ENCODE data around the gene PDE10A.

The PDE10A gene

DNA sequence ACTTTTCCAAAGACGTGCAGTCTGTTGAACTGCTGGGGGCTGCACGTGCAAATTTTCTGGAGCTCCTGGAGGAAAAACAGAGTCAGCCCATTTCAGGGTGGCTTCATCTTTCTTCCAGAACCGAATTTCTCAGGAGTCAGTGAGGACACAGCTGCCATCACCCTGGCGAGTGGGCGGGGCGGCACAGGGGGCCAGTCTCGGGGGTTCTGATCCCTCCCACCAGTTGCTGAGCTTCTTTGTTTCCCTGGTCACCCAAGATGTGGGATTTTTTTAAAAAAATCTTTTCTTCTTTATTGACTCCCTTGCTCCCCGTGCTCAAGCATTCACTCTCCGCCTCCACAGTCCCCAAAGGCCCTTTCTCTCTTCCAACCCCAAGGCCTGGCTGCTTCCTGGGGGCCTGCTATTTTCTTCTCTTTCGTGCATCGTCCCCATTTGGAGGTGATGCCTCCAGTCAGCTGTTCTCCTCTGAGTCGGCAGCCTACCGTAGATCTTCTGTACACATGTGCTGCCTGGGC, 362.6 kb downstream of the PDE10A start (continued):
- TF ChIP-seq, protein P1, sequence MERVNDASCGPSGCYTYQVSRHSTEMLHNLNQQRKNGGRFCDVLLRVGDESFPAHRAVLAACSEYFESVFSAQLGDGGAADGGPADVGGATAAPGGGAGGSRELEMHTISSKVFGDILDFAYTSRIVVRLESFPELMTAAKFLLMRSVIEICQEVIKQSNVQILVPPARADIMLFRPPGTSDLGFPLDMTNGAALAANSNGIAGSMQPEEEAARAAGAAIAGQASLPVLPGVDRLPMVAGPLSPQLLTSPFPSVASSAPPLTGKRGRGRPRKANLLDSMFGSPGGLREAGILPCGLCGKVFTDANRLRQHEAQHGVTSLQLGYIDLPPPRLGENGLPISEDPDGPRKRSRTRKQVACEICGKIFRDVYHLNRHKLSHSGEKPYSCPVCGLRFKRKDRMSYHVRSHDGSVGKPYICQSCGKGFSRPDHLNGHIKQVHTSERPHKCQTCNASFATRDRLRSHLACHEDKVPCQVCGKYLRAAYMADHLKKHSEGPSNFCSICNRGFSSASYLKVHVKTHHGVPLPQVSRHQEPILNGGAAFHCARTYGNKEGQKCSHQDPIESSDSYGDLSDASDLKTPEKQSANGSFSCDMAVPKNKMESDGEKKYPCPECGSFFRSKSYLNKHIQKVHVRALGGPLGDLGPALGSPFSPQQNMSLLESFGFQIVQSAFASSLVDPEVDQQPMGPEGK (CRISPR knock-in tag; IDR thresholded peaks at IDR 0.05; ENCODE audit: borderline replicate concordance), result no peak
- TF ChIP-seq OSR1 (CRISPR knock-in tag; IDR thresholded peaks at IDR 0.05) (no peak), RARB (CRISPR knock-in tag; IDR thresholded peaks at IDR 0.05) (no peak), TOX (CRISPR knock-in tag; IDR thresholded peaks at IDR 0.05; ENCODE audit: borderline replicate concordance) (no peak)
- TF ChIP-seq, protein P2, sequence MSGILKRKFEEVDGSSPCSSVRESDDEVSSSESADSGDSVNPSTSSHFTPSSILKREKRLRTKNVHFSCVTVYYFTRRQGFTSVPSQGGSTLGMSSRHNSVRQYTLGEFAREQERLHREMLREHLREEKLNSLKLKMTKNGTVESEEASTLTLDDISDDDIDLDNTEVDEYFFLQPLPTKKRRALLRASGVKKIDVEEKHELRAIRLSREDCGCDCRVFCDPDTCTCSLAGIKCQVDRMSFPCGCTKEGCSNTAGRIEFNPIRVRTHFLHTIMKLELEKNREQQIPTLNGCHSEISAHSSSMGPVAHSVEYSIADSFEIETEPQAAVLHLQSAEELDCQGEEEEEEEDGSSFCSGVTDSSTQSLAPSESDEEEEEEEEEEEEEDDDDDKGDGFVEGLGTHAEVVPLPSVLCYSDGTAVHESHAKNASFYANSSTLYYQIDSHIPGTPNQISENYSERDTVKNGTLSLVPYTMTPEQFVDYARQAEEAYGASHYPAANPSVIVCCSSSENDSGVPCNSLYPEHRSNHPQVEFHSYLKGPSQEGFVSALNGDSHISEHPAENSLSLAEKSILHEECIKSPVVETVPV (CRISPR knock-in tag; IDR thresholded peaks at IDR 0.05), result no peak

DNA sequence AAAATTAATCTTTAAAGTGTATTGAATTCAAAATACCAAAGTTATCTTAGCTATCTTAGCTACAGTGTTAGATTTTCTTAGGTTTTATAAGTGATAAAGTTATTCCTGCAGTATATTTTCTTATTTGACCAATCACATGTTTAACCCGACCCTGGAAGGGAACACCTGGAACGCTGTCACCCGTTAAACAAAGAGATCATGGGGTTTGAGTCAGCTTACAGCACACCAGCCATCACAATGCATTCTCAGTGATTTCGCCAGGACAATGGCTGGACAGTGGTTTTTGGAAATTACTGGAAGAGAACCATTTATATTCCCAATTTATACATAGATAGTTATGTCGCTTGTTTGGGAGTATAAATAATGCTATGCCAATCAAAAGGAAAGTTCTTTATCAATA, 364.2 kb downstream of the PDE10A start:
- ATAC-seq, result no peak
- TF ChIP-seq ZNF565 (CRISPR knock-in tag; conservative IDR thresholded peaks at IDR 0.05; ENCODE audit: low read depth), result no peak

DNA sequence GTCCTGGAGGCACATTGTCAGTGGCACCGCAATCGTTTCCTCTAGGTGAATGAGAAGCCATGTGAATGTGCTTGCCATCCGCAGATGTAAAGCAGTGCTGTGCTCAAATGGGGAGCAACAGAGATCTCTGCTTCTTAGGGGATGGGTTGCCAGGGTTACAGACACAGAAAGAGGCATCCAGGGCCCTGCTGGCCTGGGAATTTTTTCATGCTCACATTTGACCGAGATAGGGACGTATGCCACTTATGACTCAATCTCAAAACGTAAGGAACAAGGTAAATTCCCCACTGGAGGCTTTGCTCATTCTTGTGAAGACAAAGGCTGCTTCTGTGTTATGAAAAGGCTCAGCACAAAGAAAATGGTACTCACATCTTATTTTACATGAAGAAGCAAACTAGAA, 364.6 kb downstream of the PDE10A start:
- TF ChIP-seq ZNF70 (CRISPR knock-in tag; IDR thresholded peaks at IDR 0.05) (no peak), OSR1 (CRISPR knock-in tag; IDR thresholded peaks at IDR 0.05) (no peak), CSDC2 (CRISPR knock-in tag; IDR thresholded peaks at IDR 0.05) (no peak), ZFP3 (CRISPR knock-in tag; IDR thresholded peaks at IDR 0.05) (no peak), TOX (CRISPR knock-in tag; IDR thresholded peaks at IDR 0.05; ENCODE audit: borderline replicate concordance) (no peak), ZFP30 (CRISPR knock-in tag; IDR thresholded peaks at IDR 0.05) (no peak), BACH2 (CRISPR knock-in tag; IDR thresholded peaks at IDR 0.05; ENCODE audit: borderline replicate concordance) (no peak), ZNF565 (CRISPR knock-in tag; conservative IDR thresholded peaks at IDR 0.05; ENCODE audit: low read depth) (no peak), ESRRG (CRISPR knock-in tag; IDR thresholded peaks at IDR 0.05) (no peak), TCF4 (CRISPR knock-in tag; IDR thresholded peaks at IDR 0.05; ENCODE audit: borderline replicate concordance) (no peak), RARB (CRISPR knock-in tag; IDR thresholded peaks at IDR 0.05) (no peak)
- TF ChIP-seq, protein P3, sequence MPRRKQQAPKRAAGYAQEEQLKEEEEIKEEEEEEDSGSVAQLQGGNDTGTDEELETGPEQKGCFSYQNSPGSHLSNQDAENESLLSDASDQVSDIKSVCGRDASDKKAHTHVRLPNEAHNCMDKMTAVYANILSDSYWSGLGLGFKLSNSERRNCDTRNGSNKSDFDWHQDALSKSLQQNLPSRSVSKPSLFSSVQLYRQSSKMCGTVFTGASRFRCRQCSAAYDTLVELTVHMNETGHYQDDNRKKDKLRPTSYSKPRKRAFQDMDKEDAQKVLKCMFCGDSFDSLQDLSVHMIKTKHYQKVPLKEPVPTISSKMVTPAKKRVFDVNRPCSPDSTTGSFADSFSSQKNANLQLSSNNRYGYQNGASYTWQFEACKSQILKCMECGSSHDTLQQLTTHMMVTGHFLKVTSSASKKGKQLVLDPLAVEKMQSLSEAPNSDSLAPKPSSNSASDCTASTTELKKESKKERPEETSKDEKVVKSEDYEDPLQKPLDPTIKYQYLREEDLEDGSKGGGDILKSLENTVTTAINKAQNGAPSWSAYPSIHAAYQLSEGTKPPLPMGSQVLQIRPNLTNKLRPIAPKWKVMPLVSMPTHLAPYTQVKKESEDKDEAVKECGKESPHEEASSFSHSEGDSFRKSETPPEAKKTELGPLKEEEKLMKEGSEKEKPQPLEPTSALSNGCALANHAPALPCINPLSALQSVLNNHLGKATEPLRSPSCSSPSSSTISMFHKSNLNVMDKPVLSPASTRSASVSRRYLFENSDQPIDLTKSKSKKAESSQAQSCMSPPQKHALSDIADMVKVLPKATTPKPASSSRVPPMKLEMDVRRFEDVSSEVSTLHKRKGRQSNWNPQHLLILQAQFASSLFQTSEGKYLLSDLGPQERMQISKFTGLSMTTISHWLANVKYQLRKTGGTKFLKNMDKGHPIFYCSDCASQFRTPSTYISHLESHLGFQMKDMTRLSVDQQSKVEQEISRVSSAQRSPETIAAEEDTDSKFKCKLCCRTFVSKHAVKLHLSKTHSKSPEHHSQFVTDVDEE (CRISPR knock-in tag; IDR thresholded peaks at IDR 0.05), result no peak
- TF ChIP-seq, protein P1 (CRISPR knock-in tag; IDR thresholded peaks at IDR 0.05; ENCODE audit: borderline replicate concordance), result no peak
- TF ChIP-seq, protein P4, sequence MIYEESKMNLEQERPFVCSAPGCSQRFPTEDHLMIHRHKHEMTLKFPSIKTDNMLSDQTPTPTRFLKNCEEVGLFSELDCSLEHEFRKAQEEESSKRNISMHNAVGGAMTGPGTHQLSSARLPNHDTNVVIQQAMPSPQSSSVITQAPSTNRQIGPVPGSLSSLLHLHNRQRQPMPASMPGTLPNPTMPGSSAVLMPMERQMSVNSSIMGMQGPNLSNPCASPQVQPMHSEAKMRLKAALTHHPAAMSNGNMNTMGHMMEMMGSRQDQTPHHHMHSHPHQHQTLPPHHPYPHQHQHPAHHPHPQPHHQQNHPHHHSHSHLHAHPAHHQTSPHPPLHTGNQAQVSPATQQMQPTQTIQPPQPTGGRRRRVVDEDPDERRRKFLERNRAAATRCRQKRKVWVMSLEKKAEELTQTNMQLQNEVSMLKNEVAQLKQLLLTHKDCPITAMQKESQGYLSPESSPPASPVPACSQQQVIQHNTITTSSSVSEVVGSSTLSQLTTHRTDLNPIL (CRISPR knock-in tag; IDR thresholded peaks at IDR 0.05; ENCODE audit: low read depth), result no peak
- TF ChIP-seq, protein P2 (CRISPR knock-in tag; IDR thresholded peaks at IDR 0.05), result no peak
- no peak for ATAC-seq

DNA sequence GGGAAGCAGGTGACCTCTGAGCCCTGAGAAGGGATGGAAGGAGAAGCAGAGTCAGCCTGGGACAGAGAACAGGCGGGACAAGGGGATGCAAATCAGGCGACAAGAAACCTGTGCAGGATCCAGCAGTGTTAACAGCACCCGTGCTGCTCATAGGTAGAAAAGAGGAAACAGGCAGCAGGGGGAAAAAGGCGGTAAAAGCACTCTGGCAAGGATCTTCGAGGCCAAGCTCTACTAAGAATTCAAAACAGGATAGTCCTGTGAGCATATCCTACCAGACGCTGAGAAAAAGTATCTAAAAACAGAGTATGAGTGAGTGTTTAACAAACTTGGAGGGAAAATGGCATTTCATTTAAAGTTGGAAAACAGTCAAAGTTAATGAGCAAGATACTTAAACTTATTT, 370.4 kb downstream of the PDE10A start:
- no peak for TF ChIP-seq ZC3H10 (CRISPR knock-in tag; IDR thresholded peaks at IDR 0.05)
- no peak for TF ChIP-seq BACH2 (CRISPR knock-in tag; IDR thresholded peaks at IDR 0.05; ENCODE audit: borderline replicate concordance)
- TF ChIP-seq ISL1 (CRISPR knock-in tag; IDR thresholded peaks at IDR 0.05), result no peak
- no peak for TF ChIP-seq ARNTL (CRISPR knock-in tag; IDR thresholded peaks at IDR 0.05; ENCODE audit: borderline replicate concordance, low read depth)
- TF ChIP-seq TCF4 (CRISPR knock-in tag; IDR thresholded peaks at IDR 0.05; ENCODE audit: borderline replicate concordance), result no peak
- TF ChIP-seq ZNF8 (CRISPR knock-in tag; IDR thresholded peaks at IDR 0.05), result no peak
- ATAC-seq, result no peak

All from SK-N-SH treated with all-trans-retinoic acid at 6 μM for 48 hours (cell line).